Transverse colon (tissue), 4 donors: ENCODE measurements around the gene CANT1. TPM values are rescaled to one million over a fixed set of nuclear protein-coding genes. Genes with fewer than 3 reads are reported as not detected.
A peak's percentile ranks its signal among the peaks of the same experiment; 100 is the strongest.

Source experiments
- DNase-seq: peaks from one replicate; pipeline ENCODE4 v3.0.0-alpha.2; 2019
- H3K27ac ChIP-seq, 4 donors: fragments of 200-600 bp; sonication (generic); 2 replicates each; pipeline ENCODE4 v1.5.1; 2016 to 2018; ENCODE audit warnings: inconsistent platforms in 4 of 4
- H3K27me3 ChIP-seq: fragments of 200-600 bp; sonication (generic); 2 replicates; pipeline ENCODE4 v1.5.1; 2017; ENCODE audit warnings: inconsistent platforms
- H3K36me3 ChIP-seq, 4 donors: fragments of 200-600 bp; sonication (generic); 2 replicates each; pipeline ENCODE4 v1.5.1; 2017 to 2019; ENCODE audit warnings: inconsistent platforms in 4 of 4
- H3K4me1 ChIP-seq, 4 donors: fragments of 200-600 bp; sonication (generic); 2 replicates each; pipeline ENCODE4 v1.5.1; 2017 to 2020; ENCODE audit warnings: inconsistent platforms in 4 of 4
- H3K4me3 ChIP-seq, 4 donors: fragments of 200-600 bp; sonication (generic); 1 replicate in 1 of 4; 2 replicates in 3 of 4; pipeline versions ENCODE4 v1.5.1 to v1.6.1; 2017 to 2019; ENCODE audit warnings: inconsistent platforms in 4 of 4
- H3K9me3 ChIP-seq, 2 donors: fragments of 200-600 bp; sonication (generic); 2 replicates each; pipeline ENCODE4 v1.5.1; 2017 to 2019; ENCODE audit warnings: inconsistent platforms in 2 of 2
- CTCF ChIP-seq, 5 experiments: fragments of 200-600 bp in 3 of 5; fragments of 450-650 bp in 2 of 5; sonication (generic) in 3 of 5; IDR thresholded peaks; 1 replicate in 2 of 5; 2 replicates in 3 of 5; pipeline ENCODE4 v1.5.1; 2016 to 2017; ENCODE audit warnings: antibody characterized with exemption in 5 of 5, inconsistent platforms in 3 of 5, mild to moderate bottlenecking in 2 of 5, moderate library complexity in 1 of 5
- EP300 ChIP-seq: sonication (generic); formaldehyde crosslinking; IDR thresholded peaks from one replicate; pipeline ENCODE4 v1.6.1; 2017; ENCODE audit warnings: antibody characterized with exemption, low read depth
- POLR2A ChIP-seq: fragments of 450-650 bp; IDR thresholded peaks from one replicate; pipeline ENCODE4 v1.6.1; 2016; ENCODE audit warnings: antibody characterized with exemption, mild to moderate bottlenecking, moderate library complexity
- POLR2AphosphoS5 ChIP-seq, 3 donors: sonication (generic); formaldehyde crosslinking; IDR thresholded peaks; one replicate each; pipeline ENCODE4 v1.6.1; 2016; ENCODE audit warnings: antibody characterized with exemption in 3 of 3
- WGBS, 2 donors: methylation state at CpG; one replicate each; pipeline ENCODE4 v1.1.5; 2018; ENCODE audit warnings: low coverage in 1 of 2; 5-methylcytosine and 5-hydroxymethylcytosine counted together
- in situ Hi-C, 4 donors: fragments of 200-750 bp; cut with MboI; loops; one replicate each; pipeline versions ENCODE4 v1.15.0 to v1.15.1; 2017; ENCODE audit warnings: low sequenced_read_pairs in 3 of 4, low pct_ligation_motif_present in 1 of 4, low pct_unique_long_range_greater_than_20kb in 1 of 4
- intact Hi-C: fragments of 100-400 bp; cut with DNase I; formaldehyde crosslinking; loops from one replicate; pipeline ENCODE4 v1.15.1; 2023; ENCODE audit warnings: low total_unique reads
- total RNA-seq, 4 donors: library from RNA; depleted of rRNA; stranded (reverse); fragments of >200 nt; gene quantifications; one replicate each; pipeline ENCODE4 v1.1.0, GENCODE V29; 2016

Gene CANT1
- total RNA-seq, 4 donors from 2014 or later, result 89.4 to 231 (median 138) TPM

- 90 to 94% methylated on average over 3 to 9 of the region's 15 CpGs for WGBS, 2 donors
- Histone ChIP-seq H3K36me3 (no peaks in the 10 kb centered on the region), H3K27me3 (no peaks in the 10 kb centered on the region), H3K9me3 (no peaks in the 10 kb centered on the region), H3K27ac (no peak overlapping the region), H3K4me1 (peaks cover 30 to 38% (median 31%) of the 10 kb centered on the region in 4 donors), H3K4me3 (no peak overlapping the region)
- TF ChIP-seq POLR2A (no peak), POLR2AphosphoS5 (IDR thresholded peaks at IDR 0.05) (no peak), CTCF (IDR thresholded peaks at IDR 0.05) (no peak), EP300 (no peak)
- intact Hi-C loops, result no loop called here
- in situ Hi-C loops, result loop anchor here in 2 of 4 donors (5.0 to 10.0 kb wide), 2 partner anchors 105 to 108 kb away; no protein-coding TSS in a partner anchor
- no peak for DNase-seq
Measured at GRCh38 chr17:78972507-78973105, 37.0 kb downstream of the CANT1 start.

- TF ChIP-seq EP300 (no peak), POLR2A (no peak), POLR2AphosphoS5 (IDR thresholded peaks at IDR 0.05) (no peak), CTCF (IDR thresholded peaks at IDR 0.05) (no peak)
- Histone ChIP-seq H3K27me3 (no peaks in the 10 kb centered on the region), H3K9me3 (no peaks in the 10 kb centered on the region), H3K4me1 (peaks cover 24 to 31% (median 25%) of the 10 kb centered on the region in 4 donors), H3K27ac (peak overlapping the region in 2 of 4 donors; percentile 6 to 18), H3K4me3 (no peak overlapping the region), H3K36me3 (no peaks in the 10 kb centered on the region)
- in situ Hi-C loops, result loop anchor here in 2 of 4 donors (5.0 to 10.0 kb wide), 2 partner anchors 105 to 107 kb away; no protein-coding TSS in a partner anchor
- no peak for DNase-seq
- WGBS, 2 donors, result 75 to 85% methylated on average over 6 to 21 of the region's 22 CpGs
- intact Hi-C loops, result loop anchor here (1.0 kb wide), 1 partner anchor 107 kb away; no protein-coding TSS in a partner anchor
Measured at GRCh38 chr17:78971756-78972506, 37.6 kb downstream of the CANT1 start.

GRCh38 chr17:78970834-78971755 is 38.5 kb downstream of the CANT1 start:
- H3K27me3 ChIP-seq, result no peaks in the 10 kb centered on the region
- peak overlapping the region in 2 of 4 donors; percentile 6 to 18 for H3K27ac ChIP-seq
- 39 to 80% methylated on average over 2 to 33 of the region's 33 CpGs for WGBS, 2 donors
- TF ChIP-seq CTCF (IDR thresholded peaks at IDR 0.05) (peak; percentile 89 to 98 (median 91)), POLR2A (no peak)
- H3K4me1 ChIP-seq, result peaks cover 15 to 23% (median 17%) of the 10 kb centered on the region in 4 donors
- DNase-seq, result peak; percentile 86
- no peaks in the 10 kb centered on the region for H3K9me3 ChIP-seq
- H3K4me3 ChIP-seq, result no peak overlapping the region
- no peaks in the 10 kb centered on the region for H3K36me3 ChIP-seq
- intact Hi-C loops, result loop anchor here (1.0 kb wide), 1 partner anchor 106 kb away; no protein-coding TSS in a partner anchor
- in situ Hi-C loops, result loop anchor here in 2 of 4 donors (5.0 to 10.0 kb wide), 2 partner anchors 104 to 106 kb away; no protein-coding TSS in a partner anchor
